ENCODE data around the gene FPR2. TPM values are rescaled to one million over a fixed set of nuclear protein-coding genes. Genes with fewer than 3 reads are reported as not detected.
A peak's percentile ranks its signal among the peaks of the same experiment; 100 is the strongest.
"Not testable (repeated sequence)": the region's sequence is repeated elsewhere in the genome, so short reads cannot be mapped to it uniquely, and the experiment has no call there.

The FPR2 gene
- total RNA-seq, 2 donors from 2014 or later, result 0.97 TPM; not detected in 1

DNA sequence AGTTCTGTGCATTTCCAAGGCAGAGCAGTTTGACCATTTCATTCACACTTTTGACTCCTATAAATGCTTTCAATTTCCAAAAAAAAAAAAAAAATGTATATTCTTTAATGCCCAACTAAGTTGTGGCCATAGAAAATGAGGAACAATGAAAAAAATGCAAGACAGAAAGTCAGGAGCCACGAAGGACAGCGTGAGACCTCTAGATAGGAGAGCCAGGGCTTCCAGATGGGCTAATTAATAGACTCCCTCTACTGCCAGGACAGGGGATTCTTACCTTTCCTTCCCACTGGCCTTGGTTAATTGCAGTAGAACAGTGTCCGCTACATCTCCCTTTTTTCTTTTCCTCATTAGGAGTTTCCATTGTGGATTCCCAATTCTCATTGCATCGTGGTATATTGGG, 42.5 kb downstream of the FPR2 start:
- TF ChIP-seq, protein P1, sequence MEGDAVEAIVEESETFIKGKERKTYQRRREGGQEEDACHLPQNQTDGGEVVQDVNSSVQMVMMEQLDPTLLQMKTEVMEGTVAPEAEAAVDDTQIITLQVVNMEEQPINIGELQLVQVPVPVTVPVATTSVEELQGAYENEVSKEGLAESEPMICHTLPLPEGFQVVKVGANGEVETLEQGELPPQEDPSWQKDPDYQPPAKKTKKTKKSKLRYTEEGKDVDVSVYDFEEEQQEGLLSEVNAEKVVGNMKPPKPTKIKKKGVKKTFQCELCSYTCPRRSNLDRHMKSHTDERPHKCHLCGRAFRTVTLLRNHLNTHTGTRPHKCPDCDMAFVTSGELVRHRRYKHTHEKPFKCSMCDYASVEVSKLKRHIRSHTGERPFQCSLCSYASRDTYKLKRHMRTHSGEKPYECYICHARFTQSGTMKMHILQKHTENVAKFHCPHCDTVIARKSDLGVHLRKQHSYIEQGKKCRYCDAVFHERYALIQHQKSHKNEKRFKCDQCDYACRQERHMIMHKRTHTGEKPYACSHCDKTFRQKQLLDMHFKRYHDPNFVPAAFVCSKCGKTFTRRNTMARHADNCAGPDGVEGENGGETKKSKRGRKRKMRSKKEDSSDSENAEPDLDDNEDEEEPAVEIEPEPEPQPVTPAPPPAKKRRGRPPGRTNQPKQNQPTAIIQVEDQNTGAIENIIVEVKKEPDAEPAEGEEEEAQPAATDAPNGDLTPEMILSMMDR (IDR thresholded peaks at IDR 0.05), result no peak
- TF ChIP-seq POLR2AphosphoS5 (IDR thresholded peaks at IDR 0.05) (no peak), POLR2A (IDR thresholded peaks at IDR 0.05) (no peak)
- no peaks in the 10 kb centered on the region for H3K4me1 ChIP-seq (replicated peaks)
- no peak overlapping the region for H3K27ac ChIP-seq
- no peaks in the 10 kb centered on the region for H3K27me3 ChIP-seq (replicated peaks; ENCODE audit: insufficient read depth)
- 81% methylated on average over 4 of the region's 4 CpGs for WGBS
- no peaks in the 10 kb centered on the region for H3K9me3 ChIP-seq
- no peak overlapping the region for H3K4me3 ChIP-seq
- H3K36me3 ChIP-seq, result no peaks in the 10 kb centered on the region
- intact Hi-C loops (cut with DNase I), result no loop called here
- no peak for DNase-seq (ENCODE audit: low spot score)

DNA sequence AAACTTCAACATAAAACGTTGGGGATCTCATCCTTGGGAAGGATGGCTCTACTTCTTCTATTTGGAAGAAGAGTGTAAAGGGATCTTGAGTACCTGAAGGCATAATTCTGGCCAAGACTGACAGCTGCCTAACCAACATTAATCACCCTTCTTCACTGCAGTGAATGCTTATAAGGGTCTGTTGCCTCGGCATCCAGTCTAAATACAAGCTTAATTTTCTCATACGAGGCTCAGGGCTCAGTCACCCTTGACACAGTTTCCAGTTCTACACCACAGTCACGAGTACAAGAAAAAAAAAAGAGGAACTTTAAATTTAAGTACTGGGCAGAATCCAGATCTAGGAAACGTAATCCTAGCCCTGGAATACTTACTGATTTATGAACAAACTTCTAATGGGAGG, 43.0 kb downstream of the FPR2 start:
- Histone ChIP-seq H3K36me3 (no peaks in the 10 kb centered on the region), H3K9me3 (no peaks in the 10 kb centered on the region), H3K27ac (no peak overlapping the region), H3K4me3 (no peak overlapping the region), H3K27me3 (replicated peaks; ENCODE audit: insufficient read depth) (no peaks in the 10 kb centered on the region), H3K4me1 (replicated peaks) (no peaks in the 10 kb centered on the region)
- TF ChIP-seq, protein P1 (IDR thresholded peaks at IDR 0.05), result no peak
- no peak for TF ChIP-seq POLR2AphosphoS5 (IDR thresholded peaks at IDR 0.05)
- no peak for TF ChIP-seq POLR2A (IDR thresholded peaks at IDR 0.05)
- no peak for DNase-seq (ENCODE audit: low spot score)
- WGBS, result 66% methylated on average over 5 of the region's 5 CpGs
- intact Hi-C loops (cut with DNase I), result no loop called here

DNA sequence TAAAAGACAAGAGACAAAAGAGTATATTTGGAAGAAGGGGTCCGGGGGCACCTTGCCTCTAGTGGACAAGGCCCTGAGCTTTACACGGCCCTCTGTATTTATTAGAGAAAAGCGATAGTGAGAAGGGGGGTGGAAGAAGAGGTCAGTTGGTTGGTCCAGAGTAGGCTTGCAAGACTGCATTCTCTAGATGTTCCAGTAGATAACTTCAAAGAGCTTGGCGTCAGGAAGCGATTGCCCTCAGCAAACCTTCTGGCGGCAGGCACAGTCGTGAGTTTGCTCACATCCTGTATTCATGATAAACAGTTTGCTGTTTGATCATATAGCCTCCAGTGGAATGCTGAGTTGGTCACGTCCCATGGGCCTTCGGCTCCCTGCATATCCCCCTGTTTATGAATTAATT, 43.8 kb downstream of the FPR2 start:
- H3K27me3 ChIP-seq (replicated peaks; ENCODE audit: insufficient read depth); DNase-seq (ENCODE audit: low spot score); H3K4me3 ChIP-seq; H3K9me3 ChIP-seq; H3K4me1 ChIP-seq (replicated peaks); H3K36me3 ChIP-seq; H3K27ac ChIP-seq; intact Hi-C loops (cut with DNase I): not testable (repeated sequence)
- 37% methylated on average over 9 of the region's 9 CpGs for WGBS

DNA sequence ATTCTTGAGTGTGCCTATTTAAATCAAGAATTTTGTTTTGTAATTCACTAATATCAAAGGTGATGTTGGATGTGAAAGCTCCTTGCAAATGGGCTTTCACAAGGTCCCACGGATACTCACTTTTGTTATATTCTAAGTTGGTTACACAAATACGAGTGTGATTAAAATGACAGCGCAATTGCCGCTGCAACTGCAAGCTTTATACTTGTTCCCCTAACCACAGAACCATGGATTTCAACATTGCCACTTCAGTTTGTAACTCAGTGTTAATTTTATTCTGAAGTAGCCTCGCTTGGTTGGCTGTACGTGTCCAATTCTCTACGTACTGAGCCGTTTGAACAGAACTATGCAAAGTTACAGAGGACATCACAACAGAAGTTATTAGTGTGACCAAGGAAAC, 44.4 kb downstream of the FPR2 start:
- H3K9me3 ChIP-seq; intact Hi-C loops (cut with DNase I); H3K27me3 ChIP-seq (replicated peaks; ENCODE audit: insufficient read depth); DNase-seq (ENCODE audit: low spot score); H3K36me3 ChIP-seq; H3K4me3 ChIP-seq; H3K27ac ChIP-seq; H3K4me1 ChIP-seq (replicated peaks): not testable (repeated sequence)
- 88% methylated on average over 8 of the region's 8 CpGs for WGBS

DNA sequence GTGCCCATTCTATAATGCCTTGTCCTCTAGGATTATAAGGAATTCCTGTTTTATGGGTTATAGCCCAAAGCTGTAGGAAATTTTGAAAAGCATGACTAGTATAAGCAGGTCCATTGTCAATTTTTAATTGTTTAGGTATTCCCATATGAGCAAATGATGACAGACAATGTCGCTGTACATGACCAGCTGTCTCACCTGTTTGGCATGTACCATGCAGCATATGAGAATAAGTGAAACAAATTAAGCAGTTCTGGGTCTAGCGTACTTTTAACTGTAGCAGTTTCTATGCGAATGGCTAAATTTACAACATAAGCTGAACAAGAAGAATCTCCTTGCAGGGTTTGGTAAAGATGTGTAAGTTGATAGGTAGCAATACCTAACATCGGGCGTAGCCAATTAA, 45.6 kb downstream of the FPR2 start:
- WGBS, result 75% methylated on average over 5 of the region's 5 CpGs
- H3K36me3 ChIP-seq; DNase-seq (ENCODE audit: low spot score); H3K4me3 ChIP-seq; H3K27me3 ChIP-seq (replicated peaks; ENCODE audit: insufficient read depth); H3K4me1 ChIP-seq (replicated peaks); H3K9me3 ChIP-seq; H3K27ac ChIP-seq; intact Hi-C loops (cut with DNase I): not testable (repeated sequence)

DNA sequence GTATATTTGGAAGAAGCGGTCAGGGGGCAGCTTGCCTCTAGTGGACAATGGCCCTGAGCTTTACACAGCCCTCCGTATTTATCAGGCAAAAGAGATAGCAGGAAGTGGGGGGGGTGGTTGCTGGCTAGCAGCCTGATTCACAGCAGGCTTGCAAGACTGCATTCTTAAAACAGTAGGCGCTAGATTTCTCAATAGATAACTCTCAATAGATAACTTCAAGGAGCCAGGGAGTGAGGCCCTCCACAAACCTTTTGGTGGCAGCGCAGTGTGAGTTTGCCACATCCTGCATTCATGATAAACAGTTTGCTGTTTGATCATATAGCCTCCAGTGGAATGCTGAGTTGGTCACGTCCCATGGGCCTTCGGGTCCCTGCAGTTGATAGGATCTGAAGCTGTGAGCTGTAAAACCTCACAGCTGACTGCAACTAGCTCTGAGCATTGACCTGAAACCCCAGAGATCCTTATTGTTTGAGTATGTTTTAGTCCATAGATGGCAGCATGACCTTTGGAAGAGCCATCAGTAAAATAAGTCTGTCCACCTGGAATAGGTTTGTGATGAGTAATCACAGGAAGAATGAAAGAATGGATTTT, 46.2 kb downstream of the FPR2 start:
- H3K9me3 ChIP-seq, result no peaks in the 10 kb centered on the region
- peak; percentile 19 for DNase-seq (ENCODE audit: low spot score)
- intact Hi-C loops (cut with DNase I), result no loop called here
- 28% methylated on average over 6 of the region's 6 CpGs for WGBS
- H3K27me3 ChIP-seq (replicated peaks; ENCODE audit: insufficient read depth), result no peaks in the 10 kb centered on the region
- no peak overlapping the region for H3K27ac ChIP-seq
- H3K36me3 ChIP-seq, result no peaks in the 10 kb centered on the region
- no peak for TF ChIP-seq POLR2AphosphoS5 (IDR thresholded peaks at IDR 0.05)
- TF ChIP-seq, protein P1 (IDR thresholded peaks at IDR 0.05), result no peak
- no peak for TF ChIP-seq POLR2A (IDR thresholded peaks at IDR 0.05)
- H3K4me3 ChIP-seq, result no peak overlapping the region
- H3K4me1 ChIP-seq (replicated peaks), result no peaks in the 10 kb centered on the region
